AG10803 (cell line): Measurements from ENCODE around the gene NDRG3.
A peak's percentile ranks its signal among the peaks of the same experiment; 100 is the strongest.

ENCODE experiments used
- DNase-seq: peaks from one replicate; pipeline ENCODE4 v3.0.0; 2010; ENCODE audit warnings: low read depth
- H3K4me3 ChIP-seq: 2 replicates; pipeline ENCODE4 v1.5.1; 2011; ENCODE audit warnings: mild to moderate bottlenecking, low read length, control low read depth
- TF ChIP-seq, protein P1 (sequence below): conservative IDR thresholded peaks from 2 replicates; pipeline ENCODE4 v1.5.1; 2011; ENCODE audit warnings: mild to moderate bottlenecking, low read length, control low read depth, inconsistent platforms

Gene NDRG3

DNA sequence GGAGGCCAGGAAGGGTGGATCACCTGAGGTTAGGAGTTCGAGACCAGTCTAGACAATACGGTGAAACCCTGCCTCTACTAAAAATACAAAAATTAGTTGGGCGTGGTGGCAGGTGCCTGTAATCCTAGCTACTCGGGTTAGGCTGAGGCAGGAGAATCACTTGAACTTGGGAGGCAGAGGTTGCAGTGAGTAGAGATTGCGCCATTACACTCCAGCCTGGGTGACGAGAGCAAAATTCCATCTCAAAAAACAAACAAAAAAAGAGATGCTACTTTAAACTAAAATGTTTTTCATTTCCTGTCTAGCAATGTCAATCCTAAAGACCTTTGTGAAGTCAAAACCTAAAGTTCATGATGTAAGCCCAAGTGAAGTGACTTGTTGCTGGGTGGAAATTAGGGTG, 14.8 kb upstream of the NDRG3 start:
- DNase-seq, result no peak
- no peak overlapping the region for H3K4me3 ChIP-seq
- TF ChIP-seq, protein P1, sequence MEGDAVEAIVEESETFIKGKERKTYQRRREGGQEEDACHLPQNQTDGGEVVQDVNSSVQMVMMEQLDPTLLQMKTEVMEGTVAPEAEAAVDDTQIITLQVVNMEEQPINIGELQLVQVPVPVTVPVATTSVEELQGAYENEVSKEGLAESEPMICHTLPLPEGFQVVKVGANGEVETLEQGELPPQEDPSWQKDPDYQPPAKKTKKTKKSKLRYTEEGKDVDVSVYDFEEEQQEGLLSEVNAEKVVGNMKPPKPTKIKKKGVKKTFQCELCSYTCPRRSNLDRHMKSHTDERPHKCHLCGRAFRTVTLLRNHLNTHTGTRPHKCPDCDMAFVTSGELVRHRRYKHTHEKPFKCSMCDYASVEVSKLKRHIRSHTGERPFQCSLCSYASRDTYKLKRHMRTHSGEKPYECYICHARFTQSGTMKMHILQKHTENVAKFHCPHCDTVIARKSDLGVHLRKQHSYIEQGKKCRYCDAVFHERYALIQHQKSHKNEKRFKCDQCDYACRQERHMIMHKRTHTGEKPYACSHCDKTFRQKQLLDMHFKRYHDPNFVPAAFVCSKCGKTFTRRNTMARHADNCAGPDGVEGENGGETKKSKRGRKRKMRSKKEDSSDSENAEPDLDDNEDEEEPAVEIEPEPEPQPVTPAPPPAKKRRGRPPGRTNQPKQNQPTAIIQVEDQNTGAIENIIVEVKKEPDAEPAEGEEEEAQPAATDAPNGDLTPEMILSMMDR, result no peak

DNA sequence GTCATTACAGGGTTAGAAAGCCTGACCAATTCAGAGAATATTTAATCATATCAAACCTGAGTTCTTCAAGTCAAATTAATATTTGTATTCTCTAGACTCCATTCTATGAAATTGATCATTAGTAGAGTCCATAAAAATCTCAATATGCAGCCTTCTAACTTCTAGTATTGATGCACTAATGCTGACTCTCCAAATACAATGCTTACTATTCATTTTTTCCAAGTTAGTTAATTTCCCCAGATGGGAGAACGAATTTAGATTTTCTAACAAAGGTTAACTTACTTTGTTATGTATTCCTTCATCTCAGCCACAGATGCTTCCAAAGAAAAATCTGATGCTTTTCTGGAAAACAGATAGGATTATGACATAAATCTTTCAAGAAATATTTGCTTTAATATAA, 12.4 kb upstream of the NDRG3 start:
- TF ChIP-seq, protein P1, result no peak
- no peak for DNase-seq
- H3K4me3 ChIP-seq, result no peak overlapping the region

DNA sequence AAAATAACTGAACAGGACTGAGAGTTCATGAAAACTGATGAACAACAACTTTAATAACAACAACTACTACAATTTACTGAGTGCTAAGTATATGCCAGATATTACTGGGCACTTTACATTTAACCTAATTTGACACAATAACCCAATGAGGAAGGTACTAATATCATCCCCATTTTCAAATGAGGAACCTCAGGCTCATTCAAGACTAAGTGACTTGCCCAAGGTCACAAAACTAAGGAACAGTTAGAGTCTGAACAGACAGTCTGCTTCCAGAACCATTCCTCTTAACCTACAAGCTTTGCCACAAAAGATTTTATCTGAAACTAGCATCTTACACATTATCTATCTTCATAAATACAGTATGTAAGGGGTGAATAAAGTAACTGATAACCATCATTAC, 10.6 kb upstream of the NDRG3 start:
- no peak for DNase-seq
- no peak overlapping the region for H3K4me3 ChIP-seq
- TF ChIP-seq, protein P1, result no peak

DNA sequence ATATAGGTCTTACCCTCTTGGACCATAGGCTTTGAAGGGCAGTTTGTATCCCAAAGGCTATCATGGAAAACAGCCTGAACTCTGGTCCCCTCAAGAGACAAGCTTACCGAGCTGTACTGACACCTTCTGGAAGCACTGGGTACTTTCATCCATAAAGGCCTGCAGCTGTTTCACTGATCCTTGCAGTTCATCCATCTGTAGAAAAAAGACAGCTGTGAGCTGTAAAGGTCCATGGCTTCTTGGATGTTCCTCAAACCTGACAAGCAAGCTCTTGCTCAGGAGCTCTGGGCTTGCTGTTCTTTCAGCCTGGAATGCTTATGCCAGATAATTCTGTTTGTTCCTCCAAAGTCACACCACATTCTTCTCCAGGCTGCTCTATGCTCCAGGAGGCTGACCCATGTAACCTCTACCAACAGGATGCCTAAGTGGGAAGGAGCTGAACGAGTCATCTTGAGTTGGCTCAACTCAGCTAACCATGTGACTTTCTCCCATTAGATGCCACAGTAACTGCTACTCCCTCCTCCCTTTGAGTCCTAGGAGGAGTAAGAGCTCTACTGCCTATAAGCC, 8.8 kb upstream of the NDRG3 start:
- DNase-seq, result peak; percentile 75
- no peak overlapping the region for H3K4me3 ChIP-seq
- TF ChIP-seq, protein P1, result peak; percentile 94

DNA sequence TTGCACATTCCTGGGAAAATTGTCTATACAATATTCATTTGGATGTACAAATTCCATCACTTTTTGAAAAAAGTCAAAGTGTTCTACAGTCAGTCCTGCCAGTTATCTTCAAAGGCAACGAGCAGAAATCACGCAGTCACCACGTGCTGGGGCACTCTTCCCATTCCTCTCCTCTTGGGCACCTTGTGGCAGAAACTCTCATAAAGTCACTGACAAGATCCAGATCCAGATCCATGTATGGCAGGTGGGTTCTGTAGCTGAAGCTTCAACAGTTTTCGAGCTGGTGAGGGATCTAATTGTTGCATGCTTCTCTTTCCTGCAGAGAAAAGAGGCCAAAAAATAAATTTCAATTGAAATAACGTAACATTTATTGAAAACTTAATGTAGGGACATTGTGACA, 6.7 kb upstream of the NDRG3 start:
- no peak overlapping the region for H3K4me3 ChIP-seq
- TF ChIP-seq, protein P1, result no peak
- DNase-seq, result no peak

DNA sequence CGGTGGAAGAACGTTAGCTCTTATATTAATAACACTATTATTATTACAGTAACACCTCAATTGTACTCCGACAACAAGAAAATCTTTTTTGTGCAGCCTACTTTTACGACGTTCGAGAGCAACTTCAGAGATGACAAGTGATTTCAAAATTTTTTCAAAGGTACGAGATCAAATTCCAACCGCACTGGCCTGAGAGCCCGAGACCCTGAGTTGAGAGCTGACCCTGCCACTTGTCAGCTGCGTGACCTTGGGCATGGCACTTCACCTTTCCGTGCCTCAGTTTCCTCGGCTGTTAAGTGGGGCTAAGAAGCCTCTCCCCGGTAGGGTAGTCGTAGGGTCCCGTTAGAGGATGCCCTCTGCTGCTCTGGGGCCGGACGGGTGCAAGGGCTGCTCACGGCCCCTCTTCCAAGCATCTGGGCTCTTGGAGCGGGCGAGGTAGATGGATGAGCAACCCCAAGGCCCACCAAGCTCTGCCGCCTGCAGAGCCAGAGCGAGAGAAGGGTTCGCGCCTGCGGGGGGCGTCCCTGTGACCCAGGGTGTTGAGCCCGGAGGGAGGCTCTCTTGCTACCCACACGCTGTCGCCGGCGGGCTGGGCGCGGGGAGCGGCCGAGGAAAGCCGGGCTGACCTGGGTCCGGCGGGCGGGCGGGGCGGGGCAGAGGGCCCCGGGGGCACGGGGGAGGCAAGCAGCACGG, 510 bp downstream of the NDRG3 start:
- no peak for DNase-seq
- H3K4me3 ChIP-seq, result peak overlapping the region; percentile 76

More for the DNA sequence above, 510 bp downstream of the NDRG3 start:
- TF ChIP-seq, protein P1, result 0 out of 2 replicates have a peak, but pooled peaks have one; percentile 1
